ENCODE results near the gene PPIL6. TPM values are rescaled to one million over a fixed set of nuclear protein-coding genes. Genes with fewer than 3 reads are reported as not detected.
A peak's percentile ranks its signal among the peaks of the same experiment; 100 is the strongest.

PPIL6 gene
- total RNA-seq, 4 donors from 2014 or later, result 0.59 to 18.0 (median 4.6) TPM

DNA sequence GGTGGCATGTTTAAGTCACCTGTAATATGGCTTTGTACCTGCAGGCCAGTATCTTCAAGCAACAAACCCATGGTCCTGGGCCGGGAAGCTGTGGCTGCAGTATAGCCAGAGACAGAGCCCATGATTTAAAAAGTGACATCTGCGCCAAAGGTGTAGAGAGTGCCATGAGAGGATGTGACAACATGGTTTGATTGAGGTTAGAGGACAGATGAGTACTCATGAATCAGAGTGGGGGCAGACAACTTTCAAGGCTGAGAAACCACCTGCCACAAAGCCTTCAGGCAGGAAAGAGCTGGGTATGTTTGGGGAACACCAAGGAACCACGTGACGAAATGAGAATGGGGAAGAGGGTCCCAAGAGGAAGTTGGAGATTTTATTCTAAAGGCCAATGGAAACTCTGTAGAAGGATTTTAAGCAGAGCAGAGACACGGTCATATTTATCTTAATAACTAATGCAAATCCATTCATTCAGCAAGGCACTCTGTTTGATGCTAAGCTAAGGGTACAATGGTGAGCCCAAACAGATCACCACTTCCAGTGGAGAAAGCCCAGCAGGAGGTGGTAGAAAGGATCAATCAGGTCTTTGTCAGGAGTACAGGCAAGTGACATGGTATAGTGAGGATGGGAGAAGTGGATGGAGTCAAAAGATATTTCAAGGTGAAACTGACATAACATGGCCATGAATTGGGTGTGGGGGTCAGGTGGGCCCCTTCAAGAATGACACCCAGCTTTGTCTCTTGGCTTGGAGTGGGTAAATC lies 18.5 kb upstream of the PPIL6 start:
- TF ChIP-seq, protein P1, sequence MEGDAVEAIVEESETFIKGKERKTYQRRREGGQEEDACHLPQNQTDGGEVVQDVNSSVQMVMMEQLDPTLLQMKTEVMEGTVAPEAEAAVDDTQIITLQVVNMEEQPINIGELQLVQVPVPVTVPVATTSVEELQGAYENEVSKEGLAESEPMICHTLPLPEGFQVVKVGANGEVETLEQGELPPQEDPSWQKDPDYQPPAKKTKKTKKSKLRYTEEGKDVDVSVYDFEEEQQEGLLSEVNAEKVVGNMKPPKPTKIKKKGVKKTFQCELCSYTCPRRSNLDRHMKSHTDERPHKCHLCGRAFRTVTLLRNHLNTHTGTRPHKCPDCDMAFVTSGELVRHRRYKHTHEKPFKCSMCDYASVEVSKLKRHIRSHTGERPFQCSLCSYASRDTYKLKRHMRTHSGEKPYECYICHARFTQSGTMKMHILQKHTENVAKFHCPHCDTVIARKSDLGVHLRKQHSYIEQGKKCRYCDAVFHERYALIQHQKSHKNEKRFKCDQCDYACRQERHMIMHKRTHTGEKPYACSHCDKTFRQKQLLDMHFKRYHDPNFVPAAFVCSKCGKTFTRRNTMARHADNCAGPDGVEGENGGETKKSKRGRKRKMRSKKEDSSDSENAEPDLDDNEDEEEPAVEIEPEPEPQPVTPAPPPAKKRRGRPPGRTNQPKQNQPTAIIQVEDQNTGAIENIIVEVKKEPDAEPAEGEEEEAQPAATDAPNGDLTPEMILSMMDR (IDR thresholded peaks at IDR 0.05), result no peak
- no peak for TF ChIP-seq POLR2A (IDR thresholded peaks at IDR 0.05)
- H3K4me3 ChIP-seq, result no peak overlapping the region
- intact Hi-C loops (cut with DNase I; ENCODE audit: low total_unique reads), result loop anchor here (10.0 kb wide), 1 partner anchor 74 kb away; the partner anchor contains the start of gene CD164

GRCh38 chr6:109457562-109457996 lies 17.2 kb upstream of the PPIL6 start:
- no peaks in the 10 kb centered on the region for H3K9me3 ChIP-seq
- no peaks in the 10 kb centered on the region for H3K27me3 ChIP-seq
- no peaks in the 10 kb centered on the region for H3K36me3 ChIP-seq
- intact Hi-C loops (cut with DNase I; ENCODE audit: low total_unique reads), result loop anchor here (10.0 kb wide), 1 partner anchor 73 kb away; the partner anchor contains the start of gene CD164
- no peak overlapping the region for H3K4me3 ChIP-seq
- DNase-seq, result no peak
- TF ChIP-seq POLR2A (IDR thresholded peaks at IDR 0.05), result no peak
- TF ChIP-seq, protein P1 (IDR thresholded peaks at IDR 0.05), result no peak
- peak overlapping the region; percentile 80 to 82 for H3K27ac ChIP-seq
- H3K4me1 ChIP-seq, result no peaks in the 10 kb centered on the region

More for the DNA sequence above, 18.5 kb upstream of the PPIL6 start:
- Histone ChIP-seq H3K9me3 (no peaks in the 10 kb centered on the region), H3K4me1 (no peaks in the 10 kb centered on the region), H3K36me3 (no peaks in the 10 kb centered on the region), H3K27ac (no peak overlapping the region), H3K27me3 (no peaks in the 10 kb centered on the region)
- no peak for DNase-seq

GRCh38 chr6:109456710-109457561 lies 16.5 kb upstream of the PPIL6 start:
- H3K4me3 ChIP-seq, result peak overlapping the region; percentile 75 to 77
- no peaks in the 10 kb centered on the region for H3K4me1 ChIP-seq
- H3K27ac ChIP-seq, result peak overlapping the region; percentile 80 to 82
- H3K36me3 ChIP-seq, result no peaks in the 10 kb centered on the region
- peak; percentile 58 to 75 for DNase-seq
- H3K27me3 ChIP-seq, result no peaks in the 10 kb centered on the region
- intact Hi-C loops (cut with DNase I; ENCODE audit: low total_unique reads), result loop anchor here (10.0 kb wide), 1 partner anchor 72 kb away; the partner anchor contains the start of gene CD164
- H3K9me3 ChIP-seq, result no peaks in the 10 kb centered on the region
- TF ChIP-seq, protein P1 (IDR thresholded peaks at IDR 0.05), result no peak
- TF ChIP-seq POLR2A (IDR thresholded peaks at IDR 0.05), result no peak

- DNase-seq, result no peak
- TF ChIP-seq POLR2A (IDR thresholded peaks at IDR 0.05), result no peak
- TF ChIP-seq, protein P1 (IDR thresholded peaks at IDR 0.05), result no peak
- intact Hi-C loops (cut with DNase I; ENCODE audit: low total_unique reads), result loop anchor here (10.0 kb wide), 1 partner anchor 71 kb away; the partner anchor contains the start of gene CD164
- no peaks in the 10 kb centered on the region for H3K27me3 ChIP-seq
- H3K4me1 ChIP-seq, result no peaks in the 10 kb centered on the region
- H3K27ac ChIP-seq, result peak overlapping the region; percentile 80 to 82
- peak overlapping the region; percentile 75 to 77 for H3K4me3 ChIP-seq
- H3K9me3 ChIP-seq, result no peaks in the 10 kb centered on the region
- no peaks in the 10 kb centered on the region for H3K36me3 ChIP-seq
These were observed 15.7 kb upstream of the PPIL6 start for GRCh38 chr6:109456111-109456583.
